Neural cell (in vitro differentiated cells): ENCODE measurements around the gene PDHX.

Experiments
- EZH2 ChIP-seq: fragments of 200-600, 300-800 bp; shearing (Covaris generic), sonication (generic); IDR thresholded peaks from 2 replicates; pipeline ENCODE4 v1.6.1; 2014; ENCODE audit warnings: antibody characterized with exemption, low read length, borderline replicate concordance, mild to moderate bottlenecking; ENCODE audit not compliant: insufficient read depth, poor library complexity, severe bottlenecking
- POLR2AphosphoS5 ChIP-seq: IDR thresholded peaks from 2 replicates; pipeline ENCODE4 v1.6.1; 2012
- RAD21 ChIP-seq: fragments of 450-650 bp; conservative IDR thresholded peaks from 2 replicates; pipeline ENCODE4 v1.6.1; 2014; ENCODE audit warnings: antibody characterized with exemption, mild to moderate bottlenecking, moderate library complexity
- TF ChIP-seq, protein P1 (sequence below): fragments of 450-650 bp; IDR thresholded peaks from 2 replicates; pipeline ENCODE4 v1.5.1; 2014; ENCODE audit warnings: antibody characterized with exemption, mild to moderate bottlenecking, moderate library complexity; ENCODE audit not compliant: poor library complexity, severe bottlenecking

DNA sequence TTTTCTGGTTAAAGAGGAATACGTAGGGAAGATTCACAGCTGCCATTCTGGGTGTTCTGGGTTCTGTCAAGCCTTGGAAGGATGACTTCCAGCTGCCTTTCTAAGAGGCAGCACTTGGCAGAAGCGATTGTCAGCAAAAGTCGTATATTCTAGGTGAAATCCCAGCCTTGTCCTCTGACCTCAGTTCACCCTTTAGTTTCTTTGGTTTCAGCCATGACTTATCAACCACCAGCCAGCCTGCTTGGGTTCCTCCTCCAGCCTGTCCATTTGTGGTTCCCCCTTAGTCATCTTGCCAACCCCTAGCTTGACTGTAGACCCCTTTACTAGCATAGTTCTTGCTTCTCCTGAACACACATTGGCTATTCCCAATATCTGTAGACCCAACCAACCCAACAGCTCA lies 120.2 kb downstream of the PDHX start:
- TF ChIP-seq, protein P1, sequence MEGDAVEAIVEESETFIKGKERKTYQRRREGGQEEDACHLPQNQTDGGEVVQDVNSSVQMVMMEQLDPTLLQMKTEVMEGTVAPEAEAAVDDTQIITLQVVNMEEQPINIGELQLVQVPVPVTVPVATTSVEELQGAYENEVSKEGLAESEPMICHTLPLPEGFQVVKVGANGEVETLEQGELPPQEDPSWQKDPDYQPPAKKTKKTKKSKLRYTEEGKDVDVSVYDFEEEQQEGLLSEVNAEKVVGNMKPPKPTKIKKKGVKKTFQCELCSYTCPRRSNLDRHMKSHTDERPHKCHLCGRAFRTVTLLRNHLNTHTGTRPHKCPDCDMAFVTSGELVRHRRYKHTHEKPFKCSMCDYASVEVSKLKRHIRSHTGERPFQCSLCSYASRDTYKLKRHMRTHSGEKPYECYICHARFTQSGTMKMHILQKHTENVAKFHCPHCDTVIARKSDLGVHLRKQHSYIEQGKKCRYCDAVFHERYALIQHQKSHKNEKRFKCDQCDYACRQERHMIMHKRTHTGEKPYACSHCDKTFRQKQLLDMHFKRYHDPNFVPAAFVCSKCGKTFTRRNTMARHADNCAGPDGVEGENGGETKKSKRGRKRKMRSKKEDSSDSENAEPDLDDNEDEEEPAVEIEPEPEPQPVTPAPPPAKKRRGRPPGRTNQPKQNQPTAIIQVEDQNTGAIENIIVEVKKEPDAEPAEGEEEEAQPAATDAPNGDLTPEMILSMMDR, result no peak
- TF ChIP-seq RAD21 (no peak), EZH2 (no peak), POLR2AphosphoS5 (no peak)
